Measurements from ENCODE around the gene ORAI3.

The ORAI3 gene

GRCh38 chr16:31001507-31002249 is 52.8 kb downstream of the ORAI3 start:
- TF ChIP-seq EZH2 (IDR thresholded peaks at IDR 0.05; ENCODE audit: borderline replicate concordance, low read depth, low read length, severe bottlenecking) = no peak
- TF ChIP-seq, protein P1, sequence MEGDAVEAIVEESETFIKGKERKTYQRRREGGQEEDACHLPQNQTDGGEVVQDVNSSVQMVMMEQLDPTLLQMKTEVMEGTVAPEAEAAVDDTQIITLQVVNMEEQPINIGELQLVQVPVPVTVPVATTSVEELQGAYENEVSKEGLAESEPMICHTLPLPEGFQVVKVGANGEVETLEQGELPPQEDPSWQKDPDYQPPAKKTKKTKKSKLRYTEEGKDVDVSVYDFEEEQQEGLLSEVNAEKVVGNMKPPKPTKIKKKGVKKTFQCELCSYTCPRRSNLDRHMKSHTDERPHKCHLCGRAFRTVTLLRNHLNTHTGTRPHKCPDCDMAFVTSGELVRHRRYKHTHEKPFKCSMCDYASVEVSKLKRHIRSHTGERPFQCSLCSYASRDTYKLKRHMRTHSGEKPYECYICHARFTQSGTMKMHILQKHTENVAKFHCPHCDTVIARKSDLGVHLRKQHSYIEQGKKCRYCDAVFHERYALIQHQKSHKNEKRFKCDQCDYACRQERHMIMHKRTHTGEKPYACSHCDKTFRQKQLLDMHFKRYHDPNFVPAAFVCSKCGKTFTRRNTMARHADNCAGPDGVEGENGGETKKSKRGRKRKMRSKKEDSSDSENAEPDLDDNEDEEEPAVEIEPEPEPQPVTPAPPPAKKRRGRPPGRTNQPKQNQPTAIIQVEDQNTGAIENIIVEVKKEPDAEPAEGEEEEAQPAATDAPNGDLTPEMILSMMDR (IDR thresholded peaks at IDR 0.05; ENCODE audit: borderline replicate concordance, extremely low read depth, low read length, poor library complexity, severe bottlenecking) = no peak
- H3K79me2 ChIP-seq (ENCODE audit: insufficient read depth, low read length) = no peaks in the 10 kb centered on the region
- H3K9ac ChIP-seq (ENCODE audit: low read depth, low read length) = no peak overlapping the region
- H4K20me1 ChIP-seq (ENCODE audit: insufficient read depth, low read length) = peaks cover 4% of the 10 kb centered on the region; the same call in 1 of the 2 replicates
- H3K27me3 ChIP-seq (ENCODE audit: insufficient read depth, low read length, poor library complexity) = peaks cover 7% of the 10 kb centered on the region
- no peak overlapping the region for H3K4me3 ChIP-seq (ENCODE audit: low read depth in 1 of 2, low read length in 2 of 2)
- ATAC-seq (ENCODE audit: insufficient read depth, low read depth) (no peak), DNase-seq (no peak)
- no peaks in the 10 kb centered on the region for H3K36me3 ChIP-seq (ENCODE audit: insufficient read depth, low read length)
- H3K4me1 ChIP-seq (ENCODE audit: insufficient read depth, low read length) = no peaks in the 10 kb centered on the region
- H2AFZ ChIP-seq (ENCODE audit: low read depth, low read length) = no peak overlapping the region
- H3K9me3 ChIP-seq (ENCODE audit: insufficient read depth, low read length, severe bottlenecking) = no peaks in the 10 kb centered on the region
- no peak overlapping the region for H3K4me2 ChIP-seq (ENCODE audit: insufficient read depth, low read length)
- no peak overlapping the region for H3K27ac ChIP-seq (ENCODE audit: low read length)

DNA sequence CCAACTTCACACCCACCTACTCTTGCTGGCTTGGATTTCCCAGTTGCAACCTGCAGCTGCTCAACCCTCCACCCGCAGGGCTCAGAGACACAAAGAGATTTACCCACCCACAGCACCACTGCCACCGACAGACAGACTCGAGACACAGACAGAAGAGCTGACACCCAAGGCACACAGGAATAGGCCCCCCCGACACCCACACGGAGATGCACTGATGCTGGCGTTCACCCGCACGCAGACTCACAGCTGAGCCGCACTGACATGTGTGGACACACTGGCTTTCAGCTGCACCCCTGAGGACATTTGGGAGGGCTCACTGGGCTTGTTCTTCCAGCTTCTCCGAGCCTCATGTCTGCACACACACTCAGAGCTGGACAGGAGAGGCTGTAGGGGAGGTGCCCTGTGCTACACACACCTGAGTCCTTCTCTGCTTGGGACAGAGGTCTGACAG is 53.4 kb downstream of the ORAI3 start:
- ATAC-seq (ENCODE audit: insufficient read depth, low read depth) (no peak), DNase-seq (no peak)
- Histone ChIP-seq H3K36me3 (ENCODE audit: insufficient read depth, low read length) (no peaks in the 10 kb centered on the region), H3K9ac (ENCODE audit: low read depth, low read length) (no peak overlapping the region), H4K20me1 (ENCODE audit: insufficient read depth, low read length) (peaks cover 4% of the 10 kb centered on the region; the same call in 1 of the 2 replicates), H3K27me3 (ENCODE audit: insufficient read depth, low read length, poor library complexity) (peaks cover 13% of the 10 kb centered on the region), H3K4me3 (ENCODE audit: low read depth in 1 of 2, low read length in 2 of 2) (no peak overlapping the region), H2AFZ (ENCODE audit: low read depth, low read length) (no peak overlapping the region), H3K79me2 (ENCODE audit: insufficient read depth, low read length) (no peaks in the 10 kb centered on the region), H3K9me3 (ENCODE audit: insufficient read depth, low read length, severe bottlenecking) (no peaks in the 10 kb centered on the region), H3K27ac (ENCODE audit: low read length) (no peak overlapping the region), H3K4me2 (ENCODE audit: insufficient read depth, low read length) (no peak overlapping the region), H3K4me1 (ENCODE audit: insufficient read depth, low read length) (no peaks in the 10 kb centered on the region)
- TF ChIP-seq, protein P1 (IDR thresholded peaks at IDR 0.05; ENCODE audit: borderline replicate concordance, extremely low read depth, low read length, poor library complexity, severe bottlenecking) = no peak
- no peak for TF ChIP-seq EZH2 (IDR thresholded peaks at IDR 0.05; ENCODE audit: borderline replicate concordance, low read depth, low read length, severe bottlenecking)

DNA sequence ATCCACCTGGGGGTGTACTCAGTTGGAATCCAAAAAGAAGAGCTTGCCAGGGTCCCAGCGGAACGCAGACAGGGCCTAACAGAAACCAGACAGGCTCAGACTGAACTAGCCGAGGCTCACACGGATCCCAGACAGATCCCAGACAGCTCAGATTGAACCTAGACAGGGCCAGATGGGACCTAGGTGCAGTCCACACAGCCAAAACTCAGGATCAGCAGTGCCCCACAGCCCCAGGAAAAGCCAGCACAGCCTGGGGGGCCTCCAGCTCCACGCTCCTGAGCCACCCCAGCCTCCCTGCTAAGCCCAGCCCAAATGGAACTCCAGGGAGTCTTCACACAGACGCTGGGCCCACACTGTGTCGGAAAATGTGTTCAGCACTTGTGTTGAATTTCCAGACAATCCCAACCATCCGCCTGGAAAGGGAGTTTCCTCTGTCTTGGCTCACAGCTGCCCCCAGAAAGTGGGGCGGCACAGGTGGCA is 54.0 kb downstream of the ORAI3 start:
- DNase-seq = no peak
- Histone ChIP-seq H4K20me1 (ENCODE audit: insufficient read depth, low read length) (peaks cover 4% of the 10 kb centered on the region; the same call in 1 of the 2 replicates), H2AFZ (ENCODE audit: low read depth, low read length) (no peak overlapping the region), H3K27me3 (ENCODE audit: insufficient read depth, low read length, poor library complexity) (peaks cover 19% of the 10 kb centered on the region), H3K79me2 (ENCODE audit: insufficient read depth, low read length) (no peaks in the 10 kb centered on the region), H3K4me2 (ENCODE audit: insufficient read depth, low read length) (no peak overlapping the region), H3K9me3 (ENCODE audit: insufficient read depth, low read length, severe bottlenecking) (no peaks in the 10 kb centered on the region), H3K27ac (ENCODE audit: low read length) (no peak overlapping the region), H3K4me3 (ENCODE audit: low read depth in 1 of 2, low read length in 2 of 2) (no peak overlapping the region), H3K36me3 (ENCODE audit: insufficient read depth, low read length) (no peaks in the 10 kb centered on the region), H3K4me1 (ENCODE audit: insufficient read depth, low read length) (no peaks in the 10 kb centered on the region), H3K9ac (ENCODE audit: low read depth, low read length) (no peak overlapping the region)
- TF ChIP-seq EZH2 (IDR thresholded peaks at IDR 0.05; ENCODE audit: borderline replicate concordance, low read depth, low read length, severe bottlenecking) = no peak
- TF ChIP-seq, protein P1 (IDR thresholded peaks at IDR 0.05; ENCODE audit: borderline replicate concordance, extremely low read depth, low read length, poor library complexity, severe bottlenecking) = no peak
- ATAC-seq (ENCODE audit: insufficient read depth, low read depth) = no peak
